Measurements from ENCODE around the gene TMEM204. TPM values are rescaled to one million over a fixed set of nuclear protein-coding genes. Genes with fewer than 3 reads are reported as not detected.

Gene TMEM204
- polyA plus RNA-seq, 3 donors: 0.09 to 1.5 (median 1.3) TPM

DNA sequence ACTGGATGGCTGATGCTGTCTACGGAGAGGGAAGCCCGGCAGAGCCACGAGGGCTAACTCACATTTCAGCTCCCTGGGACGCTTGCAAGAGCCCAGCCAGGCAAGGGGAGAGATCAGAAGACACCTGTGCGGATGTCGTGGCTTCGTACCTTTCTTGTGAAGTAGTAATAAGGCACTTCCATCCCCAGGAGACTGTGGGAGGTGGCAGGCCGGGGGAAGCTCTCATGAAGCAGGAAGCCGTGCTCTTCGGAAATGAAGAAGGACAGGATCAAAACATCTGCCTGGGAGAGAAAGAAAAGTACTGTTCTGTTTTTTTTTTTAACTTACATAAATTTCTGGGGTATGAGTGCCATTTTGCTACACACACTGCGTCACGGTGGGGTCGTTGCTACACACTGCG lies 28.4 kb downstream of the TMEM204 start:
- Histone ChIP-seq H3K9ac (ENCODE audit: insufficient read depth, low read length, poor library complexity, severe bottlenecking) (no peak overlapping the region), H3K36me3 (replicated peaks in 1 of 2; ENCODE audit: control insufficient read depth in 1 of 2, insufficient read depth in 2 of 2, low read length in 2 of 2) (peaks cover 0 to 4% of the 10 kb centered on the region in 2 donors), H3K4me2 (replicated peaks; ENCODE audit: extremely low read depth, low read length, poor library complexity, severe bottlenecking) (no peak overlapping the region), H4K20me1 (ENCODE audit: insufficient read depth, low read length) (no peaks in the 10 kb centered on the region), H3K27me3 (ENCODE audit: control insufficient read depth in 2 of 2, insufficient read depth in 2 of 2, low read length in 2 of 2) (no peaks in the 10 kb centered on the region), H3K9me3 (replicated peaks in 1 of 2; ENCODE audit: control insufficient read depth in 1 of 2, insufficient read depth in 1 of 2, low read length in 2 of 2) (no peaks in the 10 kb centered on the region), H3K4me1 (ENCODE audit: control insufficient read depth in 1 of 2, insufficient read depth in 2 of 2, low read length in 2 of 2) (no peaks in the 10 kb centered on the region), H3K4me3 (replicated peaks in 1 of 3; ENCODE audit: low read depth in 2 of 3, low read length in 3 of 3) (no peak overlapping the region), H3K79me2 (ENCODE audit: insufficient read depth, low read length) (no peaks in the 10 kb centered on the region), H3K27ac (ENCODE audit: low read depth in 1 of 2, low read length in 2 of 2) (no peak overlapping the region), H2AFZ (ENCODE audit: insufficient read depth, low read depth, low read length, poor library complexity, severe bottlenecking) (no peak overlapping the region)
- Mint-ChIP-seq H3K27me3 (ENCODE audit: low read depth in 3 of 3) (no peaks in the 10 kb centered on the region), H3K4me3 (no peak overlapping the region), H3K27ac (no peak overlapping the region), H3K36me3 (peaks cover 0 to 11% of the 10 kb centered on the region in 2 donors), H3K9me3 (no peaks in the 10 kb centered on the region), H3K4me1 (no peaks in the 10 kb centered on the region)
- DNase-seq: no peak
- 98% methylated on average over 9 of the region's 14 CpGs for WGBS (ENCODE audit: insufficient coverage)
- intact Hi-C loops (cut with micrococcal nuclease): no loop called here
- no peak for TF ChIP-seq CTCF (IDR thresholded peaks at IDR 0.05)

- Histone ChIP-seq H3K4me3 (replicated peaks in 1 of 3; ENCODE audit: low read depth in 2 of 3, low read length in 3 of 3) (no peak overlapping the region), H3K9ac (ENCODE audit: insufficient read depth, low read length, poor library complexity, severe bottlenecking) (no peak overlapping the region), H3K9me3 (replicated peaks in 1 of 2; ENCODE audit: control insufficient read depth in 1 of 2, insufficient read depth in 1 of 2, low read length in 2 of 2) (no peaks in the 10 kb centered on the region), H3K36me3 (replicated peaks in 1 of 2; ENCODE audit: control insufficient read depth in 1 of 2, insufficient read depth in 2 of 2, low read length in 2 of 2) (no peaks in the 10 kb centered on the region), H3K4me2 (replicated peaks; ENCODE audit: extremely low read depth, low read length, poor library complexity, severe bottlenecking) (no peak overlapping the region), H3K27ac (ENCODE audit: low read depth in 1 of 2, low read length in 2 of 2) (no peak overlapping the region), H3K27me3 (ENCODE audit: control insufficient read depth in 2 of 2, insufficient read depth in 2 of 2, low read length in 2 of 2) (no peaks in the 10 kb centered on the region), H3K4me1 (ENCODE audit: control insufficient read depth in 1 of 2, insufficient read depth in 2 of 2, low read length in 2 of 2) (no peaks in the 10 kb centered on the region), H4K20me1 (ENCODE audit: insufficient read depth, low read length) (no peaks in the 10 kb centered on the region), H3K79me2 (ENCODE audit: insufficient read depth, low read length) (no peaks in the 10 kb centered on the region), H2AFZ (ENCODE audit: insufficient read depth, low read depth, low read length, poor library complexity, severe bottlenecking) (no peak overlapping the region)
- intact Hi-C loops (cut with micrococcal nuclease): no loop called here
- H3K27ac Mint-ChIP-seq: no peak overlapping the region
- H3K4me1 Mint-ChIP-seq: no peaks in the 10 kb centered on the region
- peaks cover 0 to 2% (median 0%) of the 10 kb centered on the region in 7 donors for H3K9me3 Mint-ChIP-seq
- 95% methylated on average over 19 of the region's 20 CpGs for WGBS (ENCODE audit: insufficient coverage)
- no peak overlapping the region for H3K4me3 Mint-ChIP-seq
- no peak for TF ChIP-seq CTCF (IDR thresholded peaks at IDR 0.05)
- no peak for DNase-seq
- H3K36me3 Mint-ChIP-seq: peaks cover 0 to 9% of the 10 kb centered on the region in 2 donors
- H3K27me3 Mint-ChIP-seq (ENCODE audit: low read depth in 3 of 3): peaks cover 0 to 1% (median 0%) of the 10 kb centered on the region in 3 donors
These were observed 30.3 kb downstream of the TMEM204 start for GRCh38 chr16:1563786-1564185.

All from CD14-positive monocyte (primary cell).